Ovary (tissue), 3 donors: ENCODE data around the gene SH3PXD2A.

Experiments used
- CTCF ChIP-seq, 3 donors: fragments of 450-650 bp in 2 of 3; fragments of 200-600 bp in 1 of 3; IDR thresholded peaks; one replicate each; pipeline versions ENCODE4 v1.5.1 to v1.8.0; 2016 to 2022; ENCODE audit warnings: antibody characterized with exemption in 3 of 3, mild to moderate bottlenecking in 1 of 3
- EP300 ChIP-seq: sonication (generic); formaldehyde crosslinking; IDR thresholded peaks from one replicate; pipeline ENCODE4 v1.6.1; 2017; ENCODE audit warnings: antibody characterized with exemption
- POLR2A ChIP-seq: fragments of 450-650 bp; IDR thresholded peaks from one replicate; pipeline ENCODE4 v1.6.1; 2017; ENCODE audit warnings: antibody characterized with exemption, mild to moderate bottlenecking, moderate library complexity
- donor health status: DM: no; HTN: no; CAD: no.

DNA sequence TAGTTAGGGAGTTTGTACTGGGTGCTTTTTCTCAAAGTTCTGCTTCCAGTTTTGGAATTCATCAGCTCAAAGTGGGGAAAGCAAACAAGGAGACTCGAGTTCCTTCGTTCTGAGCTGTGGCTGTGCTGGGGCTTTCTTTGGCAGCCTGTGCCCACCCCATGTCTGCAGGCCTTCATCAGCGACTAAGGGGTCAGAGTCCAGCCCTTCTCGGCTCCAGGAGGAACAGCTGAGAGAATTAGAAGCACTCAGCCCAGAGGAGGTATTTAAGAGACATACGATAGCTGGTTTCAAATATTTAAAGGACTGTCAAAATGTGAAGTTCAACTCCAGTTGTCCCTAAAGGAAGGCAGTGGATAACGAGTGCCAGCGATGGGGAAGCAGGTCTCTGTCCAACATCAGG, 41.3 kb downstream of the SH3PXD2A start:
- TF ChIP-seq CTCF (IDR thresholded peaks at IDR 0.05) (no peak), EP300 (no peak), POLR2A (no peak)
